Upper lobe of right lung (tissue), 1 donor: Measurements from ENCODE around the gene NPHP4. TPM values are rescaled to one million over a fixed set of nuclear protein-coding genes. Genes with fewer than 3 reads are reported as not detected.
"Not testable (repeated sequence)": the region's sequence is repeated elsewhere in the genome, so short reads cannot be mapped to it uniquely, and the experiment has no call there.

ENCODE experiments used
- ATAC-seq: fragments of 200-7000 bp; cut with Tn5 transposase; one replicate; pipeline ENCODE4 v1.9.1; 2020; ENCODE audit warnings: mild to moderate bottlenecking, moderate library complexity
- DNase-seq: peaks from one replicate; pipeline ENCODE4 v3.0.0-alpha.2; 2020
- H3K27ac ChIP-seq: fragments of 200-600 bp; one replicate; pipeline ENCODE4 v1.8.0; 2022
- H3K27me3 ChIP-seq: fragments of 200-600 bp; one replicate; pipeline ENCODE4 v1.8.0; 2022; ENCODE audit warnings: mild to moderate bottlenecking
- H3K36me3 ChIP-seq: fragments of 200-600 bp; one replicate; pipeline ENCODE4 v1.8.0; 2022
- H3K4me1 ChIP-seq: fragments of 200-600 bp; one replicate; pipeline ENCODE4 v1.8.0; 2022
- H3K4me3 ChIP-seq: fragments of 200-600 bp; one replicate; pipeline ENCODE4 v1.8.0; 2022; ENCODE audit warnings: mild to moderate bottlenecking
- H3K9me3 ChIP-seq: fragments of 200-600 bp; one replicate; pipeline ENCODE4 v1.8.0; 2022
- intact Hi-C: fragments of 100-400 bp; cut with DNase I; formaldehyde crosslinking; loops from one replicate; pipeline ENCODE4 v1.11.0; 2022
- total RNA-seq: library from RNA; stranded (reverse); fragmentation: NEBNext Ultra II Directional; extraction: Animal tissue kit (Norgen Biotek cat#: 25700); gene quantifications from one replicate; pipeline ENCODE4 v1.2.1, GENCODE V29; 2021
- TF ChIP-seq, protein P1 (sequence below): fragments of 200-600 bp; IDR thresholded peaks from one replicate; pipeline ENCODE4 v1.8.0; 2022; ENCODE audit warnings: antibody characterized with exemption
- donor health status: DM: no; HTN: yes; CAD: no; lungs with severe emphysema.

The NPHP4 gene
- total RNA-seq, 1 donor from 2014 or later, result 14.6 TPM

DNA sequence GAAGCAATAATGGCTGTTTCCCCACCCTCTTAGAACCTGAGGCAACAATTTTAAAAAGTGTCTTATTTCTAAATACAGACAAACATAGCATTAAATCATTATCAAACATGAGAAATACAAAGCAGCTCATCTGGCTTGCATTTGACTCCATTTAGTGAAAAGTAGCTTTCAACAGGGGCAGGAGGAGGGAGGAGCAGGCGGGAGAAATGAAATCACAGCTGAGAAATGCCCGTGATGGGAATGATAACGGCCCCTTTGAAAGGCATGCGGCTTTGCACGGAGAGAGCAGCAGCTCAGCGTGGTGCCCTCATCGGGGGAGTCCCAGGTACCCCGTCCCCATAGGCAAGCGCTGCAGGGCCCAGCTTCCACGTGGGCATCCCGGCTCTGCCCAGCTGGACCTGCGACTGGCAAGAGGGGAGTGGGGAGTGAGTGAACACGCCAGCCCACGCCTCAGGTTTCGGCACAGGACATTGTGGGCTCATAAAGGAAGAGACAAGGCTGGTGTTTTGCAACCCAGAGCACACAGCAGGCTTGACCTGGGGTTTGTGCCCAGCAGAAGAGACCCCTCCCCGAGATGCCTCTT lies 134.6 kb downstream of the NPHP4 start:
- H3K4me3 ChIP-seq, result no peak overlapping the region
- H3K27ac ChIP-seq, result no peak overlapping the region
- H3K36me3 ChIP-seq, result no peaks in the 10 kb centered on the region
- no peaks in the 10 kb centered on the region for H3K4me1 ChIP-seq
- TF ChIP-seq, protein P1, sequence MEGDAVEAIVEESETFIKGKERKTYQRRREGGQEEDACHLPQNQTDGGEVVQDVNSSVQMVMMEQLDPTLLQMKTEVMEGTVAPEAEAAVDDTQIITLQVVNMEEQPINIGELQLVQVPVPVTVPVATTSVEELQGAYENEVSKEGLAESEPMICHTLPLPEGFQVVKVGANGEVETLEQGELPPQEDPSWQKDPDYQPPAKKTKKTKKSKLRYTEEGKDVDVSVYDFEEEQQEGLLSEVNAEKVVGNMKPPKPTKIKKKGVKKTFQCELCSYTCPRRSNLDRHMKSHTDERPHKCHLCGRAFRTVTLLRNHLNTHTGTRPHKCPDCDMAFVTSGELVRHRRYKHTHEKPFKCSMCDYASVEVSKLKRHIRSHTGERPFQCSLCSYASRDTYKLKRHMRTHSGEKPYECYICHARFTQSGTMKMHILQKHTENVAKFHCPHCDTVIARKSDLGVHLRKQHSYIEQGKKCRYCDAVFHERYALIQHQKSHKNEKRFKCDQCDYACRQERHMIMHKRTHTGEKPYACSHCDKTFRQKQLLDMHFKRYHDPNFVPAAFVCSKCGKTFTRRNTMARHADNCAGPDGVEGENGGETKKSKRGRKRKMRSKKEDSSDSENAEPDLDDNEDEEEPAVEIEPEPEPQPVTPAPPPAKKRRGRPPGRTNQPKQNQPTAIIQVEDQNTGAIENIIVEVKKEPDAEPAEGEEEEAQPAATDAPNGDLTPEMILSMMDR, result no peak
- DNase-seq (no peak), ATAC-seq (no peak)
- H3K27me3 ChIP-seq, result no peaks in the 10 kb centered on the region
- intact Hi-C loops, result no loop called here
- no peaks in the 10 kb centered on the region for H3K9me3 ChIP-seq

DNA sequence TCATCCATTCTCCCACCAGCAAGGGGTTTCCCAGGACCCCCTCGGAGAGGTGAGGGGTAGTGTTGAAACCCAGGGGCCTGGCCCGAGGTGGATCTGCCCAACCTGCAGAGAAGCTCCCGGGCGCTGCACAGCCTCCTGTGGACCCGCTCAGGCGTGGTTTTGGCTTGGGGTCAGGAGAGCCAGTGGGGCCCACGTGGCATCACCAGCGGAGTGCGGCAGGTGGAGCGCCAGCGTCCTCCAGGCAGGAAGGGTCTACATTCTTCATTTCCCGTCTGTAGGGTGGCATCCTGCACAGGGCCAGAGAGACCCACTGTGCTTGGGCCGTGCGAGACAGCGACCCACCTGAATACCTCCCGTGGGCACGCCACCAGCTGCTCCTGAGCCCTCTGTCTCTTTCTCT lies 135.2 kb downstream of the NPHP4 start:
- no peaks in the 10 kb centered on the region for H3K36me3 ChIP-seq
- no peaks in the 10 kb centered on the region for H3K9me3 ChIP-seq
- no peak for ATAC-seq
- no peak for DNase-seq
- no peaks in the 10 kb centered on the region for H3K27me3 ChIP-seq
- intact Hi-C loops, result no loop called here
- TF ChIP-seq, protein P1, result no peak
- no peak overlapping the region for H3K4me3 ChIP-seq
- no peaks in the 10 kb centered on the region for H3K4me1 ChIP-seq
- H3K27ac ChIP-seq, result no peak overlapping the region

DNA sequence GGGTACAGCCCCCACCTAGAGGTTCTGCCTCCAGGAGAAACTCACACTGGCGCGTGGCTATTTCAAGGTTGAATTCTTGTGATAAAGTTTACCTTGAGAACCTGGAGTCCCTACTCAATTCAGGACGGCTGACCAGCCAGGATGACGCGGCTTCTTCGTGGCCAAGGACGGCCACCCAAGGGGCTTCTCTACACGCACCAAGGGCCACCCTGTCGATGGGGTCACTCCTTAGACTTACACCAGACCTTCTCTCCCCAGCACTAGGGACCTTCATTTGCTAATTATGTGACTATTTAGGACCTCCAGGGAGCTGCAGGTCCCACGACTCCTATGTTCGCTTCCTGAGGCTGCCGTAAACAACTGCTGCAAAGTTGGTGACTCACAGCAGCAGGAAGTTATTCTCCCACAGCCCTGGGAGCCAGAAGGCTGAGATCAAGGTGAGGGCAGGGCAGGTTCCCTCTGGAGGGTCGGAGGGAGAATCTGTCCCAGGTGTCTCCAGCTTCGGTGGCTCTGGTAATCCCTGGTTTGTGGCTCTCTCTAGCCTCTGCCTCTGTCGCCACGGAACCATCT lies 135.9 kb downstream of the NPHP4 start:
- no peak for DNase-seq
- H3K36me3 ChIP-seq, result no peaks in the 10 kb centered on the region
- intact Hi-C loops, result no loop called here
- no peaks in the 10 kb centered on the region for H3K27me3 ChIP-seq
- no peak overlapping the region for H3K4me3 ChIP-seq
- no peak for ATAC-seq
- TF ChIP-seq, protein P1, result no peak
- H3K4me1 ChIP-seq, result no peaks in the 10 kb centered on the region
- no peaks in the 10 kb centered on the region for H3K9me3 ChIP-seq
- no peak overlapping the region for H3K27ac ChIP-seq

DNA sequence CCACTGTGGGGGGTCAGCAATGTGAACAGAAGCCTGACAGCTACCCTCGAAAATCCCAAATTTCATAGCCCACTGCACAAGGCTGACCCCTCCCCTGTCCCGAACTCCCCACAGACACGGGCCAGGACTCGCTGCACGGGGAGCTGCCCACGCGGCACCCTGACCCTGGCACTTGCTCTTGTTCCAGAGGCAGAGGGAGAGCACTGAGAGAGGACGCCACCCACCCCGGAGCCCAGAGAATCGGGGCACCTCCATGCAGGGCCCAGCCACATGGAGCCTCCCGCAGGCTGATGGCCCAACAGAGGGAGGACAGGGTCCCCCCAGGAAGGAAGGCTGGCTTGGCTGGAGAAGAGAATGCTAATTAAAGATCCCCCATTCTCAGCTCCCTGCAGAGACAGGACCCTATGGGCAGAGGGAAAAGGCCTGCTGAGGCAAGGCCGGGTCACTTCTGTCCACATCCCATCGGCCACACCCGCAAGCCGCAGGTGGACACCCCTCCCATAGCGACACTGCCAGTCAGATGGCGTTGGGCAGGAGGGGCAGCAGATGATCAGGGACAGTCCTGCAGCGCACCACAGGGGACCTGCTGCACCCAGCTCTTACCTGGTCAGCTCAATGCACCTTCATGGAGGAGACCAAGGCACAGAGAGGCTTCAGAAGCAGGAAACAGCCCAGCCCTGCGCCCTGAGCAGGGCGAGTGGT lies 136.9 kb downstream of the NPHP4 start:
- Histone ChIP-seq H3K9me3 (no peaks in the 10 kb centered on the region), H3K4me3 (no peak overlapping the region), H3K27me3 (no peaks in the 10 kb centered on the region), H3K36me3 (no peaks in the 10 kb centered on the region), H3K27ac (no peak overlapping the region), H3K4me1 (no peaks in the 10 kb centered on the region)
- TF ChIP-seq, protein P1, result no peak
- DNase-seq (no peak), ATAC-seq (no peak)
- intact Hi-C loops, result no loop called here

DNA sequence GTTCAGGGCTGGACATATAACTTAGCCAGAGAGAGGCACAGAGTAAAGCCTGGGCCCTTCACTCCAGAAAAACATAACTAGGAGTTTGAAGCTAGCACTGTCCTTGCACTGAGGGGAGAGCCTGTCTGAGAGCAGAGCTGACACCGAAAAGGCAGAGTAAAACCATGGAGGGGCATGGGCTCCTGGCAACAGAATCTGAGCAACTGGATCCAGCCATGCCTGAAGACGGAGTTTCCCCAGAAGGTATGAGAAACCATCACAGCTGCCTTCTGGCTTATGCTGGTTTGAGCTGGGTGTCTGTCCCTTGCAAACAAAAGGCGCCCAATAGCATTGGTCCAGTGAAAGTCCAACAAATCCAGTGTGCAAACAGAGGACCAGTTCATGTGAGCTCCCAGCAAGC lies 137.5 kb downstream of the NPHP4 start:
- H3K36me3 ChIP-seq, result no peaks in the 10 kb centered on the region

DNA sequence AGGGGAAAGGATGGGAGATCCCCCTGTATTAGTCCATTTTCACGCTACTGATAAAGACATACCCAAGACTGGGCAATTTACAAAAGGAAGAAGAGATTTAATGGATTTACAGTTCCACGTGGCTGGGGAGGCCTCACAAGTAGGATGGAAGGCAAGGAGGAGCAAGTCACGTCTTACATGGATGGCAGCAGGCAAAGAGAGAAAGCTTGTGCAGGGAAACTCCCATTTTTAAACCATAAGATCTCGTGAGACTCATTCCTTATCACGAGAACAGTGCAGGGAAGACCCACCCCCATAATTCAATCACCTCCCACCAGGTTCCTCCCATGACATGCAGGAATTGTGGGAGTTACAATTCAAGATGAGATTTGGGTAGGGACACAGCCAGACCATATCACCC lies 138.4 kb downstream of the NPHP4 start:
- H3K4me3 ChIP-seq, H3K27ac ChIP-seq, H3K36me3 ChIP-seq, ATAC-seq, H3K4me1 ChIP-seq, intact Hi-C loops, H3K27me3 ChIP-seq, H3K9me3 ChIP-seq, DNase-seq: not testable (repeated sequence)

More for the DNA sequence above, 137.5 kb downstream of the NPHP4 start:
- H3K27ac ChIP-seq, result no peak overlapping the region
- intact Hi-C loops, result no loop called here
- no peaks in the 10 kb centered on the region for H3K27me3 ChIP-seq
- ATAC-seq (no peak), DNase-seq (no peak)
- TF ChIP-seq, protein P1, result no peak
- H3K9me3 ChIP-seq, result no peaks in the 10 kb centered on the region
- H3K4me3 ChIP-seq, result no peak overlapping the region
- H3K4me1 ChIP-seq, result no peaks in the 10 kb centered on the region
